ENCODE results near the gene NUDT4. TPM values are rescaled to one million over a fixed set of nuclear protein-coding genes. Genes with fewer than 3 reads are reported as not detected.
"Not testable (repeated sequence)": the region's sequence is repeated elsewhere in the genome, so short reads cannot be mapped to it uniquely, and the experiment has no call there.

Gene NUDT4
- polyA plus RNA-seq, 1 donor = 77.9 TPM

DNA sequence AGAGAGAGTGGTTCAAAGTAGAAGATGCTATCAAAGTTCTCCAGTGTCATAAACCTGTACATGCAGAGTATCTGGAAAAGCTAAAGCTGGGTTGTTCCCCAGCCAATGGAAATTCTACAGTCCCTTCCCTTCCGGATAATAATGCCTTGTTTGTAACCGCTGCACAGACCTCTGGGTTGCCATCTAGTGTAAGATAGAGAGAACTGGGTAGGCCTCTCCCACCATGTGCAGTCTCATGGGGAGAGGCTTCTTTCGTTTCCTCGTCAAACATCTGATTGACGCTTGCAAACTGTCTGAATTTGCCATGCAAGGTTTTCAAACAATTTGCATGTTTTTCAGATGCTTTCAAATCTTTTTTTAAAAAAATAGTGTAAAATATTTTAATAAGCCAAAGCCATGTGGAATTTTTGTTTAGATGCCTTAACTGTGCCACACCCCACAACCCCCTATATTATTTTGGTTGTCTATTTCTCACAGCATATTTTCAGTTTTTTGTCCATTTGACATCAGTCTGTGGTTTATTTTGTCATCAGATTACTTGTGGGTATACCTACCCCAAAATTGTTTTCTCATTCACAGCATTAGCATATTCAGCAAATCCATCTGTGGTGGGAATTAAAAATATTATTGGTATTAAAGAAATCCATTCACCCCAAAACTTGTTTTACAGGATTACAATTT lies 21.6 kb downstream of the NUDT4 start:
- no CpG with 5 or more reads among the region's 5 CpGs for WGBS (ENCODE audit: insufficient coverage, low lambda C conversion rate)
- not testable (repeated sequence) for H3K9me3 ChIP-seq (ENCODE audit: control insufficient read depth, low read depth, low read length); H3K27ac ChIP-seq (ENCODE audit: low read length); H3K4me3 ChIP-seq (ENCODE audit: low read length); H3K27me3 ChIP-seq (ENCODE audit: control insufficient read depth, insufficient read depth, low read length); DNase-seq; H3K4me1 ChIP-seq (ENCODE audit: control insufficient read depth, insufficient read depth, low read length)
- H3K36me3 ChIP-seq (ENCODE audit: control insufficient read depth, insufficient read depth, low read length) = peaks cover 36% of the 10 kb centered on the region

- Histone ChIP-seq H3K27ac (ENCODE audit: low read length) (no peak overlapping the region), H3K4me1 (ENCODE audit: control insufficient read depth, insufficient read depth, low read length) (peaks cover 2% of the 10 kb centered on the region), H3K27me3 (ENCODE audit: control insufficient read depth, insufficient read depth, low read length) (no peaks in the 10 kb centered on the region), H3K36me3 (ENCODE audit: control insufficient read depth, insufficient read depth, low read length) (peaks cover 25% of the 10 kb centered on the region), H3K9me3 (ENCODE audit: control insufficient read depth, low read depth, low read length) (no peaks in the 10 kb centered on the region), H3K4me3 (ENCODE audit: low read length) (no peak overlapping the region)
- DNase-seq = no peak
- WGBS (ENCODE audit: insufficient coverage, low lambda C conversion rate) = 96% methylated on average over 7 of the region's 11 CpGs
Observed at GRCh38 chr12:93402333-93403311, 24.9 kb downstream of the NUDT4 start.

- peaks cover 16% of the 10 kb centered on the region for H3K36me3 ChIP-seq (ENCODE audit: control insufficient read depth, insufficient read depth, low read length)
- no peaks in the 10 kb centered on the region for H3K27me3 ChIP-seq (ENCODE audit: control insufficient read depth, insufficient read depth, low read length)
- no peak overlapping the region for H3K27ac ChIP-seq (ENCODE audit: low read length)
- WGBS (ENCODE audit: insufficient coverage, low lambda C conversion rate) = 100% methylated on average over 2 of the region's 7 CpGs
- H3K4me3 ChIP-seq (ENCODE audit: low read length) = no peak overlapping the region
- peak in 1 of 2 donors; percentile 50 for DNase-seq
- H3K4me1 ChIP-seq (ENCODE audit: control insufficient read depth, insufficient read depth, low read length) = no peaks in the 10 kb centered on the region
- no peaks in the 10 kb centered on the region for H3K9me3 ChIP-seq (ENCODE audit: control insufficient read depth, low read depth, low read length)
Observed at GRCh38 chr12:93403988-93404803, 26.5 kb downstream of the NUDT4 start.

DNA sequence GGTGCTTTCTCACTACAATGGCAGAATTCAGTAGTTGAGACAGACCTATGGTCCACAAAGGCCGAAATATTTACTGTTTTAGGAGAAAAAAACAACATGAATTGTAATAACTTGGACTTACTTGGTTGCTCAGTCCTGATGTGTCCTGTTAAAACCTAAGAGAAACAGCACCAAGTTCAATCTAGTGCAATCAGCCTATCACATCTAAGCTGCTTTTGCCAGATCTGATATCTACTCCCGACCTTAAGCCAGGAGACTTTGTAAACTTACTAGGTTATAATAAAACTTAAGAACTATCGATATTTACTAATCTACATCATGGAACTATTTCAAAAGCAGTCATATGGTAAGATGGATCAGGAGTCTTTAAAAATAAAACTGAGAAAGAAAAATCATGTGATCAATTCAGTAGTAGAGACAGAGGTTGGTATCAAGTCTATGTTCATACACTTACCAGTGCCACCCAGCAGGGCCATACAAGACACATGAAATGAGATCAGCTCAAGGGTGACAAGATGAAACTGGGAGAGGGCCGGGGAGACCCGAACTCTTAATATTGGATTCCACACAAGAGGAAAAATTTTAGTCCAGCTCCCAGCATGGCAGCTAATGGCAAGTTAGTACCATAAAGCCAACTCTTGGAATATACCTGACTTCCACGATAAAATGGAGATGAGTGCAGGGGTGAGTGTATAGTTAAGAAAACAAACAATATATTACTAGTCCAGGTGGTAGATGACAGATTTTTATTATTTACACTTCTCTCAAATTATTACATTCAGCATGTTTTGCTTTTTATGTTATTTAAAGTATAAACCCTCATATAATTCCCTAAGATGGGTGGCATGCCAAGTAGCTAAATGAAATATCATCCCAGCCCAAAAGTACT lies 27.5 kb downstream of the NUDT4 start:
- H3K4me3 ChIP-seq (ENCODE audit: low read length) = no peak overlapping the region
- no peak overlapping the region for H3K27ac ChIP-seq (ENCODE audit: low read length)
- H3K4me1 ChIP-seq (ENCODE audit: control insufficient read depth, insufficient read depth, low read length) = no peaks in the 10 kb centered on the region
- H3K36me3 ChIP-seq (ENCODE audit: control insufficient read depth, insufficient read depth, low read length) = peaks cover 22% of the 10 kb centered on the region
- DNase-seq = no peak
- 90% methylated on average over 2 of the region's 6 CpGs for WGBS (ENCODE audit: insufficient coverage, low lambda C conversion rate)
- no peaks in the 10 kb centered on the region for H3K27me3 ChIP-seq (ENCODE audit: control insufficient read depth, insufficient read depth, low read length)
- H3K9me3 ChIP-seq (ENCODE audit: control insufficient read depth, low read depth, low read length) = no peaks in the 10 kb centered on the region

DNA sequence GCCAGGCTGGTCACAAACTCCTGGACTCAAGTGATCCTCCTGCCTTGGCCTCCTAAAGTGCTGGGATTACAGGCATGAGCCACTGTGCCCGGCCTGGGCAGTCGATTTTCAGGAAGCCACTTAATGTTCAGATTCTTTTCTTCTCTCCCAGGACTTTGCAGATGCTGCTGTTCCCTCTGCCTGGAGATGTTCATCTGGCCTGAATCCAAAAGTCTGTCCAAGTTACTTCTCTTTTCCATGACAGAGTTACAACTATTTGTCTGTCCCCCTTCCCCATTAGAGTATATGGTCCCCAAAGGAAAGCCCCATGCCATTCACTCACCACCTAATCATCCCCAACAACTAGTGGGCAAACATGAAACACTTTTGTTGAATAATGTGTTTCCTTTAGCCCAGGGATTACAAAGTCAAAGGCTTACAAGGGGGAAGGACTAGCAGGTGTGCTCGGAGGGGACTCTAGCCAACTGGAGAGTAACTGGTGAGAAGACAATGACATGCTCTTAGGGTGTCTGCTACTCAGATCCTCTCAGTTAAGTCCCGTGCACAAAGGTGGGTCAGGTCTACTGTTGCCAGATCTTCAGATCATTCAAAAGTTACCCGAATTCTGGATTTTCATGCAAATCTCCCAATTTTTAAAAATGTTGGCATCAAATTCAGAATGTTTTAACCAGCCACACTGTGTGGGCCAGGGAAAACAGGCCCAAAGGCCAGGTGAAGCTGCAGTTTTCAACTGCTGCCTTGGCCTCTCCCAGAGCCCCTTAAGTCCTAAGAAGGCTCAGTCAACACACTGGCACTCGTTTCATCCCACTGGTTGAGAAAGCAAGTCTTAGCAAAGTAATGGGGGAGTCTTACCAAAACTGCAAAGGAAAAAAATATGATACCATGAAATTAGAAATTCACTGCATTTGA lies 29.6 kb downstream of the NUDT4 start:
- H3K27ac ChIP-seq (ENCODE audit: low read length) = no peak overlapping the region
- WGBS (ENCODE audit: insufficient coverage, low lambda C conversion rate) = no CpG with 5 or more reads among the region's 6 CpGs
- no peaks in the 10 kb centered on the region for H3K4me1 ChIP-seq (ENCODE audit: control insufficient read depth, insufficient read depth, low read length)
- H3K9me3 ChIP-seq (ENCODE audit: control insufficient read depth, low read depth, low read length) = no peaks in the 10 kb centered on the region
- peaks cover 24% of the 10 kb centered on the region for H3K36me3 ChIP-seq (ENCODE audit: control insufficient read depth, insufficient read depth, low read length)
- H3K27me3 ChIP-seq (ENCODE audit: control insufficient read depth, insufficient read depth, low read length) = no peaks in the 10 kb centered on the region
- no peak overlapping the region for H3K4me3 ChIP-seq (ENCODE audit: low read length)
- DNase-seq = no peak

DNA sequence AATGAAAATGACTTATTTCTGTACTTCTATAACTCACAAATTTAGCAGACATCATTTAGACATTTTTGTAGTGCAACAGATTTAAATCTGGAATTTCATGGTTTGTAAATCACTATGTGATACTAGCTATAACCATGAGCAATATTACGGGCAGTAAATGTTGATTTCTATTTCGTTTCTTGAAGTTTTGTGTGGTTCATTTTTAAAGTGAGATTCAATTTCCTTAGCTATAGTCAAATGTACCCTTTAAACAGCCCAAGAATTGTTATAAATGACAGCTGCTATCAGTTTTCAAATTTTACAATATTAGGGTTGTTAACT lies 30.2 kb downstream of the NUDT4 start:
- H3K27me3 ChIP-seq (ENCODE audit: control insufficient read depth, insufficient read depth, low read length) = no peaks in the 10 kb centered on the region
- H3K27ac ChIP-seq (ENCODE audit: low read length) = no peak overlapping the region
- no peaks in the 10 kb centered on the region for H3K4me1 ChIP-seq (ENCODE audit: control insufficient read depth, insufficient read depth, low read length)
- no CpG with 5 or more reads among the region's 2 CpGs for WGBS (ENCODE audit: insufficient coverage, low lambda C conversion rate)
- H3K4me3 ChIP-seq (ENCODE audit: low read length) = no peak overlapping the region
- H3K36me3 ChIP-seq (ENCODE audit: control insufficient read depth, insufficient read depth, low read length) = peaks cover 18% of the 10 kb centered on the region
- DNase-seq = no peak
- no peaks in the 10 kb centered on the region for H3K9me3 ChIP-seq (ENCODE audit: control insufficient read depth, low read depth, low read length)

DNA sequence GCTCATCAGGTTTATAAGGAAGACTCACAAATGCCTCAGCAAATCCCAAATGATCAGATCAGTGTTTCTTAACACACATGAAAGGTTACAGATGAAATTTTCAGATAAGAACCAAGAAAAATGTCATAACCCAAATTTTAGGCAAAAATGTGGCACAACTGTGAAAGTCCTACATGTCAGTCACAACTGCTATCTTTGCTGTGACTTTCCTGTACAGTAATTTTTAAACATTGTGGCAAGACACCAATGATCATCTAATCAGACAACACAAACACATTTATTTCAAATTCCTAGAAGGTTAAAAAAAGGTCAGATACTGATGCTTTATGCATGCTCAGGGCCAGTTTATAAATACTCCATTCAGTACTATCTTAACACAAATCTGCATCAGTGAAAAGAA lies 31.1 kb downstream of the NUDT4 start:
- Histone ChIP-seq H3K27me3 (ENCODE audit: control insufficient read depth, insufficient read depth, low read length) (no peaks in the 10 kb centered on the region), H3K36me3 (ENCODE audit: control insufficient read depth, insufficient read depth, low read length) (peaks cover 16% of the 10 kb centered on the region), H3K4me1 (ENCODE audit: control insufficient read depth, insufficient read depth, low read length) (no peaks in the 10 kb centered on the region), H3K9me3 (ENCODE audit: control insufficient read depth, low read depth, low read length) (no peaks in the 10 kb centered on the region), H3K27ac (ENCODE audit: low read length) (no peak overlapping the region), H3K4me3 (ENCODE audit: low read length) (no peak overlapping the region)
- no peak for DNase-seq

GRCh38 chr12:93409343-93410187 lies 31.8 kb downstream of the NUDT4 start:
- H3K4me3 ChIP-seq (ENCODE audit: low read length); H3K27ac ChIP-seq (ENCODE audit: low read length); DNase-seq; H3K27me3 ChIP-seq (ENCODE audit: control insufficient read depth, insufficient read depth, low read length); H3K9me3 ChIP-seq (ENCODE audit: control insufficient read depth, low read depth, low read length); H3K4me1 ChIP-seq (ENCODE audit: control insufficient read depth, insufficient read depth, low read length): not testable (repeated sequence)
- H3K36me3 ChIP-seq (ENCODE audit: control insufficient read depth, insufficient read depth, low read length) = peaks cover 16% of the 10 kb centered on the region
- no CpG with 5 or more reads among the region's 4 CpGs for WGBS (ENCODE audit: insufficient coverage, low lambda C conversion rate)

All from large intestine (tissue), 3 donors.